UCSD-AML1 (cell line): Measurements from ENCODE around the gene AMH.

Experiments used
- DNase-seq: peaks from one replicate; lab custom pipeline; 2025; ENCODE audit not compliant: unreplicated experiment; lab: John Stamatoyannopoulos, UW

Gene AMH

DNA sequence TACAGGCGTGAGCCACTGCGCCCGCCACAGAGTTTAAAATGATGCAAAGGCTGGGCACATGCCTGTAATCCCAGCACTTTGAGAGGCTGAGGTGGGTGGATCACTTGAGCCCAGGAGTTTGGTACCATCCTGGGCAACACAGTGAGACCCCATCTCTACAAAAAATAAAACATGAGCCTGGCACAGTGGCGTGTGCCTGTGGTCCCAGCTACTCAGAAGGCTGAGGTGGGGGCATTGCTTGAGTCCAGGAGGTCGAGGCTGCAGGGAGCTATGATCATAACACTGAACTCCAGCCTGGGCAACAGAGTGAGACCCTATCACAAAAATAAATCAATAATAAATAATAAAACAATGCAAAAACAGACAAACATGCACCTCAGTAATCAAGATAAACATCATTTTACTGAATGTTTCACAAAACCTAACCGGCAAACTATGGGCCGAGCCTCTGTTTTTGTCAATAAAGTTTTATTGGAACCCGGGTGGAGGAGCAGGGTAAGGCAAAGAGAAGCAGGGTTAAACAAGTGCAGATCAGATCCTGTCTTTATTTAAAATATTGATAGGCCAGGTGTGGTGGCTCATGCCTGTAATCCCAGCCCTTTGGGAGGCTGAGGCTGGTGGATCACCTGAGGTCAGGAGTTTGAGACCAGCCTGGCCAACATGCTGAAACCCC lies 34.8 kb downstream of the AMH start:
- no peak for DNase-seq

GRCh38 chr19:2286402-2287140 lies 37.4 kb downstream of the AMH start:
- DNase-seq, result no peak

DNA sequence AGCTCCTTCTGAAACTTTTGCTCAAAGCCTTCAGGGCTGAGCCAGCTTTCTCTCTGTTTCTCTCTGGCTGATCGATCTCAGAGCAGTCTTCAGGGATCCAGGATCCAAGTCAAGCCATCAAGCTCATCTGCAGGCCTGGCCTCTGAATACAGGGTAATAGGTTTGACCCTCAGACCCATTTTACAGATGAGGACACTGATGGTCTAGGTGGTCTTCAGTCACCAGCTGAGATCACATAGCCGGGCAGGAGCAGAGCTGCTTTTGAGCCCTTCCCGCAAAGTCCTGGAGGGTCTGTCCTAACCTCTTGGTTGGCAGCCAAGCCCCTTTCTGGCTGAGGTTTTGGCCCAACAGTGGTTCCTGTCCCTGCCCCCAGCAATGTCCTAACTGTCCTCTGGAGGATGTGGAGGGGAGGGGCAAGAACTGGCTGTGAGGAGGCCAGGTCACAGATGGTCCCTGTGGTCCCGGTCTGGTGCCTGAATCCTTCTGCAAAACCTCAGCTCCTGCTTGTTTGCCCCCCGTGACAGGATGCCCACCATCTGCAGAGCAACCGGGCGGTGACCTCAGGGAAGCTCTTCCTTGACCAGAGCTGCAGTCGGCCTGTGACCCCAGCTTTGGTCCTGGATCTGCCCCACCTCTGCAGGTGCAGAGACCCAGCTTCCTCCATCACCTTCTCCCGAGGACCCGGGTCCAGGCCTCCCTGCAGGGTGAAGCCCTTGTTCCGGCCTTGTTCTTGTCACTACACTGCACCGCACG lies 38.6 kb downstream of the AMH start:
- no peak for DNase-seq

- no peak for DNase-seq
These were observed 39.3 kb downstream of the AMH start for GRCh38 chr19:2288338-2288817.

GRCh38 chr19:2288818-2289713 lies 39.9 kb downstream of the AMH start:
- no peak for DNase-seq

DNA sequence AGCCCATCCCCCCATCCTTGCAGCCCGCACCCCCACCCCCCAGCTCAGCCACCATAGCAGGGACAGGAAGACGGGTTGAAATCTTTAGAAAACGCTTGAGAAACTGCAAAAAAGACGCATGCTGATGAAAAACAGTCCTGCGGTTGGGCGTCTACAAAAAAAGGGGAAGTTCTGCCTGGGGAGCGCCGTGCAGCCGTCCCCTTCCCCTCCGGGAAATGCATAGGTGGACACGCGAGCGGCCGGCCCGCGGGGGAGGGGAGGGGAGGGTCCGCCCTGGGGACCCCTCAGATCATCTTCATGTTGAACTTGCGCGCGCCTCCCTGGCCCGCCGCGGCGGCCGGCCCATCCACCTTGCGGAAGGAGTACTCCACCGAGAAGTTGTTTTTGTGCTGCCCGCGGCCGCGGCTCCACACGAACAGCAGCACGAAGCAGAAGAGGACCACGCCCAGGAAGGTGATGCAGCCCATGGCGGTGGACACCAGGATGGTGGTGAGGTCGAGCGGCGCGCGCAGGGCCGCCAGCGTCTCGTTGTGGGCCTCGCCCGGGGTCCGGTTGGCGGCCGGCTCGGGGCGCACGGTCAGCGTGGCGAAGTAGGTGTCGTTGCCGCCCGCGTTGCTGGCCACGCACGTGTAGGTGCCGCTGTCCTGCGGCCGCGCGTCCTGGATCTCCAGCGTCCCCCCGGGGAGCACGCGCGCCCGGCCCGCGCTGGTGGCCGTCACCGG lies 40.8 kb downstream of the AMH start:
- peak; percentile 80 for DNase-seq

DNA sequence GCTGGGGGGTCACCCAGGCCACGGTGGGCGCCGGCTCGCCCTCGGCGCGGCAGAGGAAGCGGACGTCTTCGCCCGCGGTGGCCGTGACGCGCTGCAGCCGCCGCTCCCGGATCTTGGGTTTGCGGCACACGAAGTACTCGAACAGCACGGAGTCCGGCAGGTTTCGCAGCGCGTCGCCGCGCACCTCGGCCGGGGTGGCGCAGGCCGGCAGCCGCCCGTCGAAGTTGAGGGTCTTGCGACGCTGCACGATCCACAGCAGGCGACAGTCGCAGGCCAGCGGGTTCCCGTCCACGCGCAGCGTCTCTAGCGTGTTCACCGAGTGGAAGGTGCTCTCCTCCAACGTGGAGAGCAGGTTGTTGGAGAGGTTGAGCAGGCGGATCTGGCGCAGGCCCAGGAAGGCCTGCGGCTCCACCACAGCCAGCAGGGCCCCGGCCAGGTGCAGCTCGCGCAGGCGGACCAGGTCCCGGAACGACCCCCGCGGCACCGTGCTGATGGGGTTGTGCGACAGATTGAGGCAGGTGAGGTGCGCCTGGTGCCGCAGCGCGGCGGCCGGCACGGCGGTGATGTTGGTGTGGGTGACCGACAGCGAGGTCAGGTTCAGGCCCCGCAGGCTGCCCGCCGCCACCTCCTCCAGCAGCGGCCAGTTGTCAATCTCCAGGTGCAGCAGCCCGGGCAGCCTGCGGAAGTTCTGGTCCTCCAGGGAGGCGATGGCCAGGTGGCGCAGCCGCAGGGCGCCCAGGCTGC lies 41.5 kb downstream of the AMH start:
- no peak for DNase-seq

DNA sequence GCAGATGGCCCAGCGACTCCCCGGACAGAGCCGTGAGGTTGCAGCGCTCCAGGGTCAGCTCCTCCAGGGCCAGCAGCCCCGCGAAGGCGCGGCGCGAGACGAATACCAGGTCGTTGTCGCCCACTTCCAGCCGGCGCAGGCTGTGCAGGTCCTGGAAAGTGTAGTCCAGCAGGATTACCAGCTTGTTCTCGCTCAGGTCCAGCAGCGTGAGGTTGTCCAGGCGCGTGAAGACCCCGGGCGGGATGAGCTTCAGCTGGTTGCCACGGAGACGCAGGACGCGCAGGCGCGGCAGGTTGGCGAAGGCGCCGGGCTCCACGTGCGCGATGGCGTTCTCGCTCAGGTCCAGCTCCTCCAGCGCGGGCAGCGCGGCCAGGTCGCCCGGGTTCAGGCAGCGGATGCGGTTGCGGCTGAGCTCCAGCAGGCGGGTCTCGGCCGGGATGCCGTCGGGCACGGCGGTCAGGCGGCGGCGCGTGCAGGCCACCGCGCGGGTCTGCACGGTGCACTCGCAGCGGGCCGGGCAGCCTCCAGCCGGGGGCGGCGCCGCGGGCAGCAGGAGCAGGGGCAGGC lies 42.1 kb downstream of the AMH start:
- DNase-seq, result no peak

DNA sequence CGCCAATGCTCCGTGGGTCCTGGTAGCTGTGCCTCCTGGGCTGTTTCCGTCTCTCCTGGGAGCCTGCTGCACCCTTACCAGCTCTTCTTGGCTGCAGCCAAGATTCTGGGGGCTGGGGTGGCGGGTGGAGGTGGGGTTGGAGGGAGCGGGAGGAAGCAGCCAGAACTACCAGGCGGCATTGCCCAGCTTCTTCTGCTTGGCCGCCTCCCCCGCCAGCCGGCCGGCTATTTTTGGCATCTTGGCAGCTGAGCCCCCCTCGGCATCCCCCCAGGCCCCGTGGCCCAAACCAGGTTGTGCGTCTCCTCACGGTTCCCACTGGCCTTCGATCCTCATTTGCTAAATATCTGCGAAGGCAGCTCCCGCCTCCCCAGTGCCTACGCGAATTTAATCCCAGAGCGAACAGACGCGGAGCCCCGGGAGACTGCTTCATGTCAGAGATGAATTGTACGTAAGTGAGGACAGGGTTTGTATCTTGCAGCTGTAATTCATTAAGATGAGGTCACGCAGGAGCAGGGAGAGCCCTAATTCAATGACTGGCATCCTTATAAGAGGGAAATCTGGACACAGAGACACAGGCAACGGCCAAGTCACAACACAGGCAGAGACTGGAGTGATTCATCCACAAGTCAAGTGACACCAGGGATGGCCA lies 45.7 kb downstream of the AMH start:
- no peak for DNase-seq

- DNase-seq, result no peak
These were observed 47.0 kb downstream of the AMH start for GRCh38 chr19:2296141-2296540.

GRCh38 chr19:2300533-2300932 lies 51.4 kb downstream of the AMH start:
- no peak for DNase-seq
